Left cardiac atrium (tissue), 4 donors: Measurements from ENCODE around the gene PLXNA3. TPM values are rescaled to one million over a fixed set of nuclear protein-coding genes. Genes with fewer than 3 reads are reported as not detected.

Experiments
- ATAC-seq, 2 donors: fragments of 200-7000 bp; cut with Tn5 transposase; one replicate each; pipeline ENCODE4 v1.9.1; 2020; ENCODE audit warnings: mild to moderate bottlenecking in 2 of 2, moderate library complexity in 2 of 2
- DNase-seq: peaks from one replicate; pipeline ENCODE4 v3.0.0-alpha.2; 2020
- intact Hi-C, 2 donors: fragments of 100-400 bp; cut with DNase I; formaldehyde crosslinking; loops; one replicate each; pipeline versions ENCODE4 v1.14.1 to v1.15.1; 2022 to 2023
- total RNA-seq, 2 donors: library from RNA; stranded (reverse); fragmentation: NEBNext Ultra II Directional; extraction: Animal tissue kit (Norgen Biotek cat#: 25700); gene quantifications; one replicate each; pipeline ENCODE4 v1.2.1, GENCODE V29; 2021
- donor health status: DM: no; HTN: yes; CAD: no.
- donor health status: DM: no; HTN: yes; CAD: no; lungs with severe emphysema.
- donor health status: DM: yes; HTN: yes; CAD: no.
- donor health status: Dilated cardiomyopathy.

The PLXNA3 gene
- total RNA-seq, 2 donors from 2014 or later, result 24.0 to 28.1 TPM

DNA sequence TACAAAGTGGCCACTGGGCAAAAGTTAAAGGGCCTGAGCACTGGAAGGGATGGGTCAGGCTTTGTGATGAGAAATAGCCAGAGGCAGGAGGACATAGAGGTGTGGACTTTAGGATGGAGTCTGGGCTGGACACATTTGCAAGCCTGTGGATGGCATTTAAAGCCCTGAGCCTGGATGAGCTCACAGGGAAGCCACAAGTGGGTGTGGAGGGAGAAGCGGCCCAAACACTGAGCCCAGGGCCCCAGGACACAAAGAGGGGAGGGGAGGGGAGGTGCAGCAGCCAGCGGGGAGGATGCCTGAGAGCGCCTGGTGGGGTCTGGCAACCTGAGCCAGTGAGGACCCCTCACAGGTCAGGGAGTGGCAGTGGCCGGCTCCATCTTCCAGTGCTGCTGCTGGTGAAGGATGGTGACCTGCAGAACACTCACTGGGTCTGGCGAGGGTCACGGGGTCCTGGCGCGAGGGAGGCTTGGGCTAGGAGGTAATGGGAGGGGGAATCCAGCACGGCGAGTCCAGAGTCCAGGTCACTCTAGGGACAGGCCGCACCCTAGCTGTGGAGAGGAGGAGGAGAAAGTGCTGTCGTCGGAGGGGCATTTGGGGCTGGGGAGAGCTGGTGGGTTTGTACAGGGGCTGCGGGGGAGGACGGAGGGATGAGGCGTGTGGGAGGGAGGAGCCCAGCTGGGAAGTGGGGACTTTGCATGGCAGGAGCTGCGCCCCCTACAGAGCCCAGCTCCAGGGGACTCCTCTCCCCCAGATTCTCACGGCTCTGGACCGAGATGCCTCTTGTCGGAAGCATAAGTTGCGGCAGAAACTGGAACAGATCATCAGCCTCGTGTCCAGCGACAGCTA lies 14.0 kb downstream of the PLXNA3 start:
- no peak for ATAC-seq
- intact Hi-C loops, result no loop called here
- DNase-seq, result no peak

DNA sequence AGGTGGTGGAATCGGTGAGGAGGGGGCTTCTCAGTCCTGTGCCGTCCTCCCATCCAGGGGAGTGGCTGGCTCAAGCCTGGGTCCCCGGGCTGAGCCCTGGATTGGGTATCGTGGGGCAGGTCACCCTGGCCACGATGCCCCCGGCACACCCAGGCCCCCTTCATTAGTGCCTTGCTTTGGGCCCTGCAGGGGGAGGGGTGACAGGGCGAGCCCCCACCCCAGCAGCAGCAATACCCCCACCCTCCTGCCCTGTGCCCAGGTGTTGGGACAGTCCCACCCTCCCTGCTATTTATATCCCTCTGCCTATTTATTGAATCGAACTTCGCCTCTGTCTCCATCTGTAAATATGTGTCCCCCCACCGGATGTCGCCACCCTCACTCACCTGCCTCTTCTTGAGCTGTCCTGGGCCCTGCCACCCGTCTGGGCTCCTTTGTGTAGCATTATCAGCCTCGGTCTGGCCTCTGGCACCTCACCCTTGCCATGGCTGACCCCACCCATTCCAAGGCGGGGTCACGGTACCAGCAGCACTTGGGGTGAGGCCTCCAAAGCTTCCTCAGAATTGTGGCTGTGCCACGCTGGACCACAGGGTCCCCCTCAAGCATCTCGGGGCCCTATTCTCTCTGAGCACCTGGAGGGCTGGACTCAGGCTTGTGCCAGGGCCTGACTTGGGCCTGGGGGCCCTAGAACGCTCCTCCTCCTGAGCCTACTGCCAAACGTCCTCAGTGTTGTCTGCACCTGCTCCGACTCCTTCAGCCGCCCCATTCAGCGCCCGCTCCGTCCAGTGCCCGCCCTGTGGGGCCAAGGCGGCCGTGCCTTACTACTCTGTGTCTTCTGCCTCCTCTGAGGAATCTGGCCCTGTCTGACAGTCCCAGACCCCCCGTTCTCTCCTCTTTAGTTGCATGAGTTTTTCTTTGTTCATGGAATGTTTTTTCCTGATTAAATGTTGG lies 14.9 kb downstream of the PLXNA3 start:
- DNase-seq (no peak), ATAC-seq (no peak)

DNA sequence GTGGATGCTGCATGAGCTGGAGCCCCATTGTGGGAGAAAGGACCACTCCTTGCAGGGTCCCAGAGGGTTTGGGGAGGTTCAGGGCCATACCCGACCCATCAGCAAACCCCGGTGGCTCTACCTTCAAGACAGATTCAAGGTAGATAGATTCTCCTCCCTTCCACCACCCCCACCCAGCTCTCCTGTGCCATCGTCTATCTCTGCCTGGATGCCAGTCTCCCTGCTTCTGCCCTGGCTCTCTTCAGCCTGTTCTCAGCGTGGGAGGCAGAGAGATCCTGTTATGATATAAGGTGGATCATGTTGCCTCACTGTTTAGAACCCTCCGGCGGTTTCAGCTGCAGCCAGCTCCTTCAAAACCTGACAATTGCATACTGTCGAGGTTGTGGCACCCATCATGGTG lies 15.6 kb downstream of the PLXNA3 start:
- DNase-seq, result no peak
- intact Hi-C loops, result no loop called here
- ATAC-seq, result no peak

More for the DNA sequence above, 14.9 kb downstream of the PLXNA3 start:
- intact Hi-C loops, result no loop called here

DNA sequence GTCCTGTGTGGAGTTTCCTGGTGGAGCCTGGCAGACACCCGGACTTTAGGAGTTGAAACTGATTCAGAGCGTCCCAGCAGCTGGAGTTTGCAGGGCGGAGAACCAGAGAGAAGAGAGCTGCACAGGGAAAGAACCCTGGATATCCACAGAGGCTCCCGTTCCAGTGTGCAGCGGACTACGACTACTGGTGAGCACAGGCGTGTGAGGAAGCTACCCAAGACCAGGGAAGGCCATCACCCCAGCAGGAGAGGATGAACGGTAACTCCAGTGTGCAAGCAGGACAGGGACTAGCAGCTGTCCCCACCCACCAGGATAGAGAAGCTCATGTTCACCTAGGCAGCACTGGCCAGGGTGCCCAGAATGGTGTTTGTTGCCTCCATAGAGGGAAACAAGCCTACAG lies 18.7 kb downstream of the PLXNA3 start:
- ATAC-seq (no peak), DNase-seq (no peak)
- intact Hi-C loops, result no loop called here

DNA sequence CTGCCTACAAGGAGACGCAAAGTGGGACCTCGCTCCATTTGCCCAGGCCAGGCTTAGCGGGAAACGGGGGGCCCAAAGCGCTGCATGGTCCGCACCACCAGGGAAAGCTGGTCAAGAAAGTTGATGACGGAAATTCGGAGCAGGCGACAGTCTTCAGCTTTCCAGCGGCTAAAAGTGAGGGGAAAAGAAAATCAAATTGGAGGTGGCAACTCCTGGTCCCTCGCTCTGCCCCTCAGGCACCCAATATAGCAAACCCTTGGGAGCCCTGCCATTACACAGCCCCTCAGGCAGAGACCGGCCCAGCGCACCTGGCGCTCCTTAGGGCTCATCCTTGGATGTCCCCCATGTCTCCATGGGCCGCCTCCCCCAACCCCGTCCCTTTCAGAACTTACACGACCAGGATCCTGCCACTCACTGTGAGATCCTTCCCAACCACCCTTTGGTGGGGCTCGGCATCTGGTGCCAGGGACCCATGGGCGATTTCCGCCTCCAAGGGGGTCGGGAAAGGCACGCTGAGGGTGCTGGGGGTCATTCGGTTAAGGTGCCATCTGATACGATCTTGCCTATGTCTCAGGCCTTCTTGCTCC lies 19.9 kb downstream of the PLXNA3 start:
- ATAC-seq (peak in 1 of 2 donors; percentile 1), DNase-seq (no peak)
- intact Hi-C loops, result no loop called here

DNA sequence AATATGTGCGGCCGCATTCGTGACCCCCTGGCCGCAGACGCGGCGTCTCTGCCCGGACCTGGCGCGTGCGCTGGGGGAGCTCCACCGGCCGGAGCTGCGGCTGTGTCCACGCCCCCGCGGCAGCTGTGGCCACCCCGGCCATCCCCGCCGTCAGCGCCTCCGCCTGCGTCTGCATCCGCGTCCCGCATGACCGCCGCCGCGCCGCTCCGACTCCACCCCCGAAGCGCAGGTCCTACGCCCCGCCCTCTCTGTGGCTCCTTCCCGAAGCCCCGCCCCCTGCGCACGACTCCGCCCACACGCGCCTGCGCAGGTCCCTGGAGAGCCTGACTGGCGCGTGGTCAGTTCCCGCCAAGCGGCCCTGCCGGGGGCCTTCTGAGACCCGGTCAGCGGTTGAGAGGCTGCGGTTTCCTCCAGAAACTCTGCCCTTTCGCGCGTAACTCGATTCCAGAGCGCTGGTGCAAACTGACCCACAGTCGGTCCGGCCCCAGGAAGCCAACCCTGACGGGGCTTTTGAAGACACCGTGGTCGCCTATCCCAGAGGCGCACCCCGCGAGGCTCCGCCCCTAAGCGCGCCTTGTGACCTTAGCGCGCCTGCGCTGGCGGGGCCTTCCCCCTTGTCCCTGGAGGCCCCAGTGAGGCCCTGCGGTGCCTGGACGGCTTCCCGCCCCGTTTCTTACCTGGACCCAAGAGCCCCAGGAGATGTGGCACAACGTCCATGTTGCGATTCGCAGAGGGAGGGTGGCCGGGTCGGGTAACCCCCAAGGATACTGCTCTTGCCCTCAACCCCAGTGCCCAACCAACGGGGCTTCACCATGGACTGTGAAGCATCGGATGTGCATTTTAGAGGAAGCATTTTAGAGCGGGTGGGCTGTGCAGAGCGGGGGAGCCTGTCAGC lies 20.9 kb downstream of the PLXNA3 start, which contains the start of gene LAGE3:
Gene LAGE3 (minus strand): TSS at position 554 of the 895 bp plus-strand sequence. CDS start 366 bp downstream, at position 188.
- ATAC-seq (peak; percentile 95 to 97), DNase-seq (peak; percentile 93)
- intact Hi-C loops, result no loop called here

DNA sequence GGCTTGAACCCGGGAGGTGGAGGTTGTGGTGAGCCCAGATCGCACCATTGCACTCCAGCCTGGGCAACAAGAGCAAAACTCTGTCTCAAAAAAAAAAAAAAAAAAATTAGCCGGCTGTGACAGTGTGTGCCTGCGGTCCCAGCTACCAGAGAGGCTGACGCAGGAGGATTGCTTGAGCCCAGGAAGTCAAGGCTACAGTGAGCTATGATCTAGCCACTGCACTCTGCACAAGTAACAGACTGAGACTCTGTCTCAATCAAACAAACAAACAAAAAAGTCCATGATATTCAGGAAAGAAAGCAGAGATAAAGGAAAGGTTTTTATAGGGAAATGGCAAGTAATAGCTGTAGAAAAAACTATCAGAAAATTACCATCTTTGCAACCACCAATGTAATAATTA lies 23.1 kb downstream of the PLXNA3 start:
- ATAC-seq (no peak), DNase-seq (no peak)
- intact Hi-C loops, result no loop called here

DNA sequence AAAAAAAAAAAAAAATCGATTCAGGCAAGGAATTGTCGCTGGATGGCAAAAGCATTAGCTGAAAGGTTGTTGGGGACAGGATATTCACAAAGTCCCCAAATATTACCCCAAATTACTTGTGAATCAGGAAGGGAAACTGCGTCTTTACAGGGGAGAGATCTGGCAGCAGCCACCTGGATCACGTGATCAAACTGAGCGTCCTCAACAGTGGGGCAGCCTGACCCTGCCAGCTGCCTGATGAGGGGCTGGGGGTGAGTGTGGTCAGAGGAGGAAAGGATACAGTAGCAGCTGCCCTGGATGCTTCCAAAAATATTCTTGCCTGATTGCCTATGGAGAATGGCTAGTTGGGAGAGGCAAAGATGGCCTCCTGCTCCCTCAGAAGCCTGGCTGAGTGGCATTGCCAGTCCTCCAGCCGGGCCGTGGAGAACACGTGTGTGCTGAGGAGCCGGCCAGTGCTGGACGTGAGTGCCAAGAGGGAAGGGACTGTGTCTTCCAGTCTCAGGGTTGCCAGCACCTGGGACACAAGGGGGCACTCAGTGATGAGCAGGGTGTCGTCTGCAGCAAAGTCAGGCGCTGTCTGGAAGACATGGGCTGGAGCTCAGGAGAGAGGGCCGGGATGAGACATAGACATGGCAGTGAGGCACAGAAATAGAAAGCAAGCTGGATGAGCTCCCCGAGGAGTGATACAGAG lies 24.0 kb downstream of the PLXNA3 start:
- DNase-seq (no peak), ATAC-seq (no peak)
- intact Hi-C loops, result no loop called here

DNA sequence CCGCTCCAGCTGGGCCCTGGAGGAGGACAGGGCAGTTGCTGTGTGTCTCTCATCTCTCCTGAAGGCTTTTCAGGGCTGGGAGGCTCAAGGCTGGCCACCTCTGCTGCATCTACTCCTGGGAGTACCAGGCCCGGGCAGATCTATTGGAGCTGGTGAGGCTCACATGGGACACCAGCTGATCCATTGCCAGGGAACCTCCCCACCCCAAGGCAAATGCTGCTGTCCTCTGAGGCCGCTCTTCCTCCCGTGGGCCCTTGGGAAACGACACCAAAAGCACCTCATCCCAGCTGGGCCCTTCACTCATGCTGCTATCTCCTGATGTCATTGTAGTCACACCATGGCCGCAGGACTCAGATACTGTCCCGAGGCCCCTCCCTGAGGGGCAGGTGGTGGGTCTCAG lies 24.7 kb downstream of the PLXNA3 start:
- no peak for DNase-seq
- intact Hi-C loops, result no loop called here
- no peak for ATAC-seq

DNA sequence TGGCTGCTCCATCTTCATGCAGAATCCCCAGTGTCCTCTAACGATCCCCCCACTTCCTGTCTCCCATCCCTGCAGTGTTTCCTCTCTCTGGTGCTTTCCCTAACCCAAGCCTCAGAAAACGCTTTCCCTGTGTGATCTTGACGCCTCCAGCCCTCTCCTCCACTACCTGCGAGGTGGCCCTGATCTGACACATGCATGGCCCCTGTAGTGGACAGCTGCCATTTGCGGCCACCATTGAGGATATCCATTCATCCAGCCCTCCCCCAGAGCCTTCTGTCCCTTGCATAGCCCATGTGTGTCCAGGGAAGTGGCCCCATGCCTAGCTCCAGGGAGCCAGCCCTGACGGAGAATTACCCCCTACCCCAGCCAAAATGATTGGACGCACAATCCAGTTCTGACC lies 25.2 kb downstream of the PLXNA3 start:
- no peak for DNase-seq
- intact Hi-C loops, result no loop called here
- no peak for ATAC-seq

DNA sequence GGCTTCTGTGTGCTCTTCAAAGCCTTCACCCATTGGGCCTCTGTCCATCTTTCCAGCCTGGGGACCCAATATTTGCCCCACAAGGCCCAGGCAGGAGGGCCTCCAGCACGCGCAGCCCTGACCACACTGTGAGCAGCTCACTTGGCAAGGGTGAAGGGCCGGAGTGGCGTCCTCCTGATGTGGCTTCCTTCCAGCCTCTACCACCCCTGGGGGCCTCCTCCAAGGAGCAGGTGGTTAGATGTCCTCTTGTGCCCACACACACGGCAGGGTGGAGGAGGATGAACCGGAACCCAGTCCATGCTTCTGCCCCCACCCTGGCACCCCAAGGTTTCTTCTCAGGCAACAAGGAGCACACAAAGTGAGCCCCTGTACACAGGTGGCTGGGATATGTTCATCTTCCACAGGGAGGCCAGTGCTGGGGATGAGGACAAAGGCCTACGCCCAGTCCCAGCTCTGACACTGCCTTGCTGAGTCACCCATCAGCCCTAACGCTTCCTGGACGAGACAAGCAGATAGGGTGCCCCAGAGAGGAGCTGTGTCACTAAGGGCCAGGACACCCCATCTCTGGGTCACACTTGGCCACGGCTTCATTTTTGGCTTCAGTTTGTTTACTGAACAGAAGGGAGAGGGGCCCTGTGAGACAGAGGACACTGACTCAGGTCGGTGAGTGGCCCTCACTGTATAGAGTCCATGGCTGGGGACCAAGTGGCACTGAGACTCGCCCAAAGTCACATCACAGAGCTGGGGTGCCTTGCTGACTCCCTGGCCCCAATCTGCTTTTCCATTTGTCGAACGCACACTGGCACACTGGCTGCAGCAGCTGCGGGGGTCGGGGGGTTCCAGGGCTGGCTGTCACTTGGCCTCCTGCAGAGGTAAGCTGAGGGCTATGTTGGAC lies 26.4 kb downstream of the PLXNA3 start:
- intact Hi-C loops, result no loop called here
- peak in 1 of 2 donors; percentile 10 for ATAC-seq

DNA sequence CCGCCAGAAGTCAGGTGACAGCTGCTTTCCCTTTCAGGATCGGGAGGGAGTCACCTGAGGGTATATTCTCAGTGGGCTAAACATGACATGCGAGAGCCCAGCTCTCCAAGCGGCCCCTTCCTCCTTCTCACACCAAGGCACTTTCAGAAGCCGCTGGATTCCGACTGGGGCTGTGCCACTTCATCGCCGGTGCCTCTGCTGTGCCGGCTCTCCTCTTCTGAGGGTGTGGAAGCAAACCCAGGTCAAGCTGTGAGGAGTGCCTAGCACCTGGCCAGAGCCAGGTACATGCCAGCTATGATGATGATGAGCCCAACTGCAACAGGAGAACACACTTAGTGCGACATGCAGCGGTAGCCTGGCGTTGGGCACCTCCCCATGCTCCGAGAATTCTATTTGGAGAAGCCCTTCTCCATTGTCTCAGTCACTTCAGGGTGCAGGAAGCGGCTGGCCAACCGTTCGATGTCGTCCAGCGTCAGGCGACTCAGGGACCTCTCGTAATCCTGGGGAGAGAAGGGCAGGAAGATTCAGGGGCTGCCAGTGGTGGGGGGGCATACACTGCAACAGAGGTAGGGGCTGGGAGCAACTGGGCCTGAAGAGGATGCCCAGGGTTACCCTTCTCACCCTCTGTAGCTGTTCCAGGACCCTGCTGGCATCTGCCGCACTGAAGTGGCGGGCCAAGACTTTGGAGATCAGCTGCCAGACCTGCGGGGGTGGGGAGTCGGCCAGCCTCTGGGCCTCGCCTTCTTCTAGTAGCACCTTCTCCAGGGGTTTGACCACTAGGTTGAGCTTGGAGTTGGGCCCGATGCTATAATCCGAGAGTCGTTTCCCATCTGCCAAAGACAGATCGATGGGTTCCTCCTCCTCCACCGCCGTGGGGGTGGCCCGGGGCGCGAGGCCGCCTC lies 27.3 kb downstream of the PLXNA3 start:
- DNase-seq, result no peak
- intact Hi-C loops, result no loop called here
- ATAC-seq, result no peak

More for the DNA sequence above, 26.4 kb downstream of the PLXNA3 start:
- no peak for DNase-seq

DNA sequence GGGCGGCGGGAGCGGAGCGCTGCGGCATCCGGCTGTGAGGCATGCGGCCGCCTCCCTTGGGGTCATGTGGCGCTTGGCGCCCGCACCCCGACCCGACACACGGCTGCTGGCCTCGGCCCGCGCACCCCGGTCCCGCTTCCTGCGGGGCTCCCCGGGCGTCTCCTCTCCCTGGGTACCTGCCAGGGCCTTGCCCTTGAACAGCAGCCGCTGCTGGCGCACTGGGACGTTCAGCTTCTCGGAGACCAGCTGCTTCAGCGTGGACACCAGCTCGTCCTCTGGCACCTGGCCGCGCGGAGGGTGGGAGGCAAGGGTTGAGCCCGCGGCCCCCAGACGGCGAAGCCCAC lies 27.9 kb downstream of the PLXNA3 start:
- intact Hi-C loops, result no loop called here
- DNase-seq (peak; percentile 48), ATAC-seq (no peak)

DNA sequence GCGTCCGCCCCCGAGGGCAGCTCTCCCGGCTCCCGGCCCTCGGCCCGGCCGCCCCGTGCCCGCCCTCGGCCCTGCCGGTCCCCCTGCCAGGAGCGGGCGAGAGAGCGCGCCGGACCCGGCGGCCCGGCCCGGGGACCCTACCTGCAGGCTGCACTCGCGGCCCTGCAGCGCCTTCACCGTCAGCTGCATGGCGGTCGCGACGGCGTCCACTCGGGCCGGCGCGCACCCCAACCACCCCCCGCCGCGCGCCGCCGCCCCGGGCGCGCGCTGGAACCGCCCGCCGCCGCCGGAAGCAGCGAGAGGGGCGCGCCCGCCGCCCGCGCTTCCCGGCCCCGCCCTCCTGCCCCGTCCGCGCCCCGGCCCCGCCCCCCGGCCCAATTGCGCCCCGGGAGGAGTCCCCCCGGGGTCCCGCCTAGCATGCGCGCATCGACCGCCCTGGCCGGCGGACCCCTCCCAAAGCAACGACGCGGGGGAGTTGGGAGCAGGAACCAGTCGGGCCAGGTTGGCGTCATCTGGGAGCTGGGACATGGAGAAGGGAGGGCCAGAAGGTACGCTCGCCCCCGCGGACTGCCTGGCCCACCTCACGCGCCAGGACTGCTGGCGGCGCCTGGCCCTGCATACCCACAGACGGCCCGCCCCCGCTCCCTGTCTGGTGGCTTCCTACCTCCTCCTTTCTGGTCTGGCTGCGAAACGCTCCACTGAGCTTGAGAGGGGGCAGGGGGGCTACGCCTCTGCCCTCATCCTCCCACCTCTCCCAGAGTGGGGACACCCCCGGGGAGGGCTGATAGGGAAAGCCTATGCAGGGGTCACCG lies 28.5 kb downstream of the PLXNA3 start, which contains the start of gene UBL4A:
Gene UBL4A (minus strand): TSS at position 220 of the 812 bp plus-strand sequence. CDS start 31 bp downstream, at position 189.
- ATAC-seq, result peak; percentile 41 to 66
- intact Hi-C loops, result no loop called here
- DNase-seq, result peak; percentile 76
